G401.6 (cell line): ENCODE results near the gene PLEKHM2.
"Not testable (repeated sequence)": the region's sequence is repeated elsewhere in the genome, so short reads cannot be mapped to it uniquely, and the experiment has no call there.

Experiments
- FAIRE-seq: peaks from 2 replicates; lab custom pipeline; 2012; peaks lifted over from hg19 to GRCh38; lab: Jason Lieb, UNC

Gene PLEKHM2

GRCh38 chr1:15676688-15677661 is 7.1 kb upstream of the PLEKHM2 start:
- FAIRE-seq: no peak

GRCh38 chr1:15678578-15678977 is 5.5 kb upstream of the PLEKHM2 start:
- FAIRE-seq: no peak

- no peak for FAIRE-seq
Measured at GRCh38 chr1:15680131-15680530, 4.0 kb upstream of the PLEKHM2 start.

DNA sequence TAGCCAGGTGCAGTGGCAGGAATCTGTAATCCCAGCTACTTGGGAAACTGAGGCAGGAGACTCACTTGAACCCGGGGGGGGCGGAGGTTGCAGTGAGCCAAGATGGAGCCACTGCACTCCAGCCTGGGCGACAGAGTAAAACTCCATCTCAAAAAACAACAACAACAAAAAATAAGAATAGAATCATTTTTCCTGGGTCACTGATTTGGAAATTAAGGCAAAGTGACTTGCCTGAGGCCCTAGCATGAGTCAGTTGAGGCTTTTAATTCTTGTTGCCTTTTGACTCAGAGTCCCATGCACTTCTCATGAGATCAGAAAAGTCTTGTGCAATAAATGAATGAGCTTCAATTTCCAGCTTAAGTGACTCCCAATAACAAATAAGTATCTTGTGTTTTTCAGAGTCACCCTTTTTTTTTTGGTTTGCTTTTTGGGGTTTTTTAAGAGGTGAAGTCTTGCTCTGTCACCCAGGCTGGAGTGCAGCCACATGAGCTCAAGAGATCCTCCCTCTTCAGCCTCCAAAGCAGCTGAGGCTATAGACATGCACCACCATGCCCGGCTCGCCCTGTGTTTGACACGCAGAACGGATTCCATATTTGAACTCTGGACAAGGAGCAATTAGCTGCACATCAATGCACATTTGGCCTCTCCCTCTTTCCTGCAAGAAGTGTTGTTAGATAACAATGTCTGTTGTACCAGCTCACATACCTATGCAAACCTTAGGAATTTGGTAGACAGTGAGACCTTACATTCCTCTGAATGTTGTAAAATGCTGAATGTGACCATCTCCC is 3.4 kb upstream of the PLEKHM2 start:
- FAIRE-seq: peak; percentile 62

GRCh38 chr1:15681349-15682292 is 2.5 kb upstream of the PLEKHM2 start:
- FAIRE-seq: no peak

- FAIRE-seq: no peak
Measured at GRCh38 chr1:15682936-15683341, 1.2 kb upstream of the PLEKHM2 start.

GRCh38 chr1:15683345-15684039 is 628 bp upstream of the PLEKHM2 start:
- no peak for FAIRE-seq

DNA sequence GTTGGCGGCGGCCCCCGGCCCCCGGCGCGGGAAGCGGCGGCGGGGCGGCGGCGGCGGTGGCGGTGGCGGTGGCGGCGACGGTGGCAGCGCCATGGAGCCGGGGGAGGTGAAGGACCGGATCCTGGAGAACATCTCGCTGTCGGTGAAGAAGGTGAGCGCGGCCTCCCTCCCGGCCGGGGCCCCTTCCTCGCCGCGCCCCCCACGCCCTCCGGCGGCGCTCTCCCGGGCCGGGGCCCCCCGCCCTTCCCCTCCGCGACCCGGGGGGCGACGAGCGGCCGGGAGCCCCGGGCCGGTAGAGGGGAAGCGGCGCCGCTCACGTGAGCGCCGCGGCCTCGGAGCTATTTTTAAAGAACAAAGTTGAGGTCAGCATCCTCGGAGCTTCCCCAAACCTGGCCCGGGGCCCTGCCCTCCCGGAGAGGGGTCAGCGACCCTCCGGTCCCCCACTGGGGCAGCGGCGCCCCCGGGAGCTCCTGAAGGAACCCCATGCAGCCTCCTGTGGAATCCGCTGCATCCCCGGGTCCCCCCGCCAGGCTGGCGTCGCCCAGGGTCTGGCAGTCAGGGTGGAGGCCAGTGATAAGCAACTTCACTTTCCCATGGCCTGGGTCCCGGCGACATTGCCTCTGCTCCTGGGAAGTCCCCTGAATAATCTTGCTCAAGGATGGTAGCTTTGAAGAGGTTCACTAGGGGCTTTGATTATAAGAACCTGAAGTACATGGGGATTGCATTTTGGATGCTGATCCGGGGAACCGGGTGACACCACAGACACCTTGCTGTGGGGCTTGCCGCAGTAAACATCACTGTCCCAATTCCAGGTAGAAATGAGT is 560 bp downstream of the PLEKHM2 start:
- no peak for FAIRE-seq

- no peak for FAIRE-seq
Measured at GRCh38 chr1:15685820-15686219, 1.7 kb downstream of the PLEKHM2 start.

DNA sequence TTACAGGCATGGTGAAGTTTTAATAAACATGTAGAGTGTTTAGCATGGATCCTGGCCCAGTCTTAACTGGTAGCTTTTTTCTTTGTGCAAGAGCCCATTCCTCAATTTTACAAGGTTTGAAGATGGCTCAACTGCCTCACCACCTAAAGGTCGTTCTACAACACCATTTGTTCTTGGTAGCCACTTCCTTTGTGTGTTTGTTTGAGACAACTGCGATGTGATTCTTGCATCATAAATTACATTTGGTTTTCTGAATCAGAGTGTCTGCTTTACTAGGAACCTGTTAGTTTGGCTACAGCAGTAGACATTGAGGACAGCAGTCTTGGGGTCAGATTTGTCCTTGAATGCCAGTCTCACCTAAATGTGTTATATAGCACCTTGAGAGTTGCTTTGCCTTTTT is 3.3 kb downstream of the PLEKHM2 start:
- FAIRE-seq: no peak

DNA sequence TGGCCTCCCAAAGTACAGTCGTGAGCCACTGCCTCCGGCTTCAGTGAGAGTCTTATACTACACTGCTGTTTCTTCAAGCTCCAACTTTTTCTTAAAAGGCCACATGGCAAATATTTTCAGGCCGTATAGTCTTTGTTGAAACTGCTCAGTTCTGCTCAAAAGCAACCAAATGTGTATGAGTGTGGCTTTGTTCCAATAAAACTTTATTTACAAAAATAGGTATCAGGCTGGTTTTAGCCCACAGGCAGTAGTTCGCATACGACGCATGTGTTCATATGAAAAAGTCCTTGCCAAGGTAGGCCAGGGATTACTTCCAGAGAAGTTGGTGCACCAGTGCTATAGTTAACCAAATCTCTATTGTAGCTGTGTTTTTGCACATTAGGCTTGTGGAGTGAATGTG is 6.2 kb downstream of the PLEKHM2 start:
- no peak for FAIRE-seq

DNA sequence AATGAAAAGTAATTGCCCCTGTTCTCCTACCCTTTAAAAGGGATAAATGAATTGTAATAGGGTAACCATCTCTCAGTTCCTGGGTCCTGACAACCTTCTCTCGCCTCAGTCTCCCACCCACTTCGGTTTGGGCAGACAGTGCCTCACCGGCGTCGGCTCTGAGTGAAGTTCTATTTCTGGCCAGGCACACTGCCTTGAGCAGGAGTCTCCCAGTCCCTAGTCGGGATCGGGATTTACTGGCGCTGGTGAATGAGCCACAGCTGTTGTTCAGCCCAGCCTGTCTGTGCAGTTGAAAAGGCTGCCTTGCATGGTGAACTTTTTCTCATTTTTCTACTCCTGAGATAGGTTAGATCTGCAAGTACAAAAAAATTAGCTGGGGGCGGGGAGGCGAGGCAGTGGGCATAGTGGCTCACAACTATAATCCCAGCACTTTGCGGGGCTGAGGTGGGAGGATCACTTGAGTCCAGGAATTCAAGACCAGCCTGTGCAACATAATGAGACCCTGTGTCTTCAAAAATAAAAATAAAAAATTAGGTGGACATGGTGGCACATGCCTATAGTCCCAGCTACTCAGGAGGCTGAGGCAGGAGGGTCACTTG is 7.4 kb downstream of the PLEKHM2 start:
- FAIRE-seq: no peak

DNA sequence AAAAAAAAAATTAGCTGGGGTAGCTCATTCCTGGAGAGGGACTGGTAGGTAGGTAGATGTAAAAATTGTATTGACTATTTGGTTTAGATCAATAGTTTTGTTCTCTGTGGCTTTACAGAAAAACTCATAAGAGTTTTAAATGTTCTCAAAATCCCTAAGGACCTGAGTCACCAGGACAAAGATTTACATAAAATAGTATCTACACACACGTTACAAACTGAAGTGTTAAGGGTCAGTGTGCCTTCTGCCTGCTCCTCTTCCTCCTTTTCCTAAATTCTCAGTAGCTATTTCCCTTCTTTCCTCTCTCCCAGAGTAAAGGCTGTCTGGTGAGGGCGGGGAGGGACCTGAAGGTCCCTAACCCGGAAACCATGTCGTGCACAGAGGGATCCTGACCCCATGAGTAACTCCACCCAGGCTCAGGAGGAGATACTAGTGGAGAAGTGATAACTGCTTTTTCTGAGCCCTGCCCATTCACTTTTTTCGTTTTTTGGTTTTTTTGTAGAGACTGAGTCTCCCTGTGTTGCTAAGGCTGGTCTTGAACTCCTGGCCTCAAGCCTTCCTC is 8.1 kb downstream of the PLEKHM2 start:
- no peak for FAIRE-seq

DNA sequence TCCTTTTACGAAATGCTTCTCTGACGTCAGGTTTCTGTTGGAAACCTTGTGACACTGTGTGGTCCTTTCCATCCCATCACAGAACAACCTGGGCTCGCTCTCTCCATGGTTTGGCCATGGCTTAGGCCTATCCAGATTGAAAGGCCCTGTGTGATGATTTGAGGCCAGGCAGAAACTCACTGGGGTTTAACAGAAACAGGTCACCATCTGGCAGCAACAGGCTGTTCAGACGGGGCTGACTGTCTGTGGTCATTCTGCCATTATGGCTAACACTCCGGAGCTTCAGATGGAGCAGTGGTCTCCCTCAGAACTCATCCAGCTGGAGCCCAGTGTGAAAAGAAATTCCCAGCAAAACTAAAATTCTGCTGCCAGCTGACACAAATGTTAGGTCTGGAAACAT is 9.3 kb downstream of the PLEKHM2 start:
- FAIRE-seq: no peak

DNA sequence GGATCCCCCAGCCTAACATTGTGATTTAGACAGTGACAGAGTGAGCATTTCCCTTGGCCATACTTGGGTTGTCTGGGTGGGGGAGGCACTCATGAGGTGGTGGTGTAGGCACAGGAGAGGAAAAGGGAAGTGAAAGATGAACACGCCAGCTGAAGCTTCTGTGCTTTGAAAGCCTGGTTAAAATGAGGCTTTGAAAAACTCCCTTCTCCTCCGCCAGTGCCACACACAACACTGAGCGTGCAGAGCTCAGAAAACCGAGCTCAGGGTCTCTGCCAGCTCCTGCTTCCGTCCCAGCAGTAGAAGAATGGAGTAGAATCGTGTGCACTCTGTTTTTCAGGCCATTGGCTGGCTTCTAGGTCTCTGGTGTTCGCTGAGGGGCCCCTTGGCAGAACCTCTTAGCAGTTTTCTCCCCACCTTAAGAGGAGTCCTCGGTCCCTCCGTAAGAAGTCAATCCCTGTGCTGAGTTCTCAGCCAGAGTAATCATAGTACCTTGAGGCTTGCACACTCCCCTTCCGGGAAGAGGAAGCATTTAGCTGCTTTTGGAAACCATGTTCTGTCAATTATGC is 12.9 kb downstream of the PLEKHM2 start:
- no peak for FAIRE-seq

- FAIRE-seq: no peak
Measured at GRCh38 chr1:15698201-15698600, 14.1 kb downstream of the PLEKHM2 start.

DNA sequence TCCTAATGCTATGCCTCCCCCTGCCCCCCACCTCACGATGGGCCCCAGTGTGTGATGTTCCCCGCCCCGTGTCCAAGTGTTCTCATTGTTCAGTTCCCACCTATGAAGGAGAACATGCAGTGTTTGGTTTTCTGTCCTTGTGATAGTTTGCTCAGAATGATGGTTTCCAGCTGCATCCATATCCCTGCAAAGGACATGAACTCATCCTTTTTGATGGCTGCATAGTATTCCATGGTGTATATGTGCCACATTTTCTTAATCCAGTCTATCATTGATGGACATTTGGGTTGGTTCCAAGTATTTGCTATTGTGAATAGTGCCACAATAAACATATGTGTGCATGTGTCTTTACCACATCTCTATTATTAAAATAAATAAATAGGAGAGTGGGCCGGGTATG is 15.2 kb downstream of the PLEKHM2 start:
- not testable (repeated sequence) for FAIRE-seq

GRCh38 chr1:15700508-15700907 is 16.4 kb downstream of the PLEKHM2 start:
- FAIRE-seq: no peak

- FAIRE-seq: no peak
Measured at GRCh38 chr1:15701784-15702183, 17.7 kb downstream of the PLEKHM2 start.
